K562 (cell line): ENCODE measurements around the gene NFKBIA. TPM values are rescaled to one million over a fixed set of nuclear protein-coding genes. Genes with fewer than 3 reads are reported as not detected.

Experiments
- ATAC-seq: fragments of 200-7000 bp; cut with Tn5 transposase; 3 replicates; pipeline ENCODE4 v1.9.1; 2020; ENCODE audit warnings: moderate library complexity
- BruUV-seq: library from RNA; stranded (reverse); fragments of 400-500 nt; replicated peaks from 2 replicates; lab custom pipeline; 2021; lab: Mats Ljungman, UMichigan
- CTCF ChIA-PET: fragments of 300-600 bp; formaldehyde crosslinking; extraction: SDS; loops from one replicate; lab custom pipeline; 2021; ENCODE audit warnings: low intra/inter-chr PET ratio; lab: Yijun Ruan, JAX
- POLR2A ChIA-PET: fragments of 300-600, 350-650 bp; sonication (Branson Sonifier 250); formaldehyde crosslinking; extraction: SDS; loops from one replicate; lab custom pipeline; 2021; ENCODE audit warnings: antibody characterized with exemption, inconsistent platforms; lab: Yijun Ruan, JAX
- DNase-seq, 4 experiments: peaks; one replicate each; pipeline versions ENCODE4 v3.0.0 to v3.0.0-alpha.2; 2011 to 2018; ENCODE audit warnings: low spot score in 3 of 4, mixed read lengths in 3 of 4; ENCODE audit errors: extremely low read depth in 1 of 4
- FAIRE-seq: peaks from 2 replicates; lab custom pipeline; 2011; peaks lifted over from hg19 to GRCh38; lab: Jason Lieb, UNC
- H2AFZ ChIP-seq: 2 replicates; pipeline ENCODE4 v1.6.0; 2011; ENCODE audit warnings: low read depth, low read length, control low read depth, inconsistent platforms
- H3K27ac ChIP-seq: fragments of 200-600 bp; 3 replicates; pipeline ENCODE4 v1.8.0; 2011; ENCODE audit warnings: low read depth, mild to moderate bottlenecking, control low read depth, inconsistent platforms, low read length, moderate library complexity, mixed read lengths; ENCODE audit errors: extremely low read depth
- H3K27me3 ChIP-seq, 2 experiments: fragments of 300-600 bp in 1 of 2; 2 replicates in 1 of 2; 3 replicates in 1 of 2; pipeline versions ENCODE4 v1.6.0 to v1.8.0; 2011; ENCODE audit warnings: inconsistent platforms in 2 of 2, low read length in 2 of 2, mild to moderate bottlenecking in 1 of 2, mixed read lengths in 1 of 2, moderate library complexity in 1 of 2; ENCODE audit not compliant: control insufficient read depth in 2 of 2, insufficient read depth in 2 of 2
- H3K36me3 ChIP-seq: fragments of 300-600 bp; 3 replicates; pipeline ENCODE4 v1.8.0; 2011; ENCODE audit warnings: mild to moderate bottlenecking, low read length, inconsistent platforms; ENCODE audit not compliant: control insufficient read depth, insufficient read depth
- H3K4me1 ChIP-seq, 2 experiments: fragments of 200-600 bp in 1 of 2; replicated peaks in 1 of 2; 2 replicates in 1 of 2; 3 replicates in 1 of 2; pipeline versions ENCODE4 v1.5.1 to v1.8.0; 2011; ENCODE audit warnings: inconsistent platforms in 2 of 2, low read length in 2 of 2, mild to moderate bottlenecking in 1 of 2, mixed read lengths in 1 of 2, moderate library complexity in 1 of 2; ENCODE audit not compliant: control insufficient read depth in 2 of 2, insufficient read depth in 2 of 2
- H3K4me2 ChIP-seq: 2 replicates; pipeline ENCODE4 v1.6.1; 2011; ENCODE audit warnings: low read length, control low read depth, inconsistent platforms, mixed read lengths; ENCODE audit not compliant: insufficient read depth
- H3K4me3 ChIP-seq: fragments of 200-600 bp; sonication (generic), shearing (Covaris generic); 2 replicates; pipeline ENCODE4 v1.5.1; 2016; ENCODE audit warnings: control low read depth, inconsistent platforms
- H3K79me2 ChIP-seq: fragments of 200-600 bp; 3 replicates; pipeline ENCODE4 v1.8.0; 2011; ENCODE audit warnings: low read length, inconsistent platforms; ENCODE audit not compliant: control insufficient read depth, insufficient read depth
- H3K9ac ChIP-seq, 2 experiments: 2 replicates each; pipeline versions ENCODE4 v1.6.0 to v1.6.1; 2011; ENCODE audit warnings: low read depth in 2 of 2, low read length in 2 of 2, control low read depth in 1 of 2, inconsistent platforms in 1 of 2, mild to moderate bottlenecking in 1 of 2, mixed read lengths in 1 of 2; ENCODE audit not compliant: insufficient read depth in 1 of 2
- H3K9me1 ChIP-seq: one replicate; pipeline ENCODE4 v1.6.0; 2011; ENCODE audit warnings: inconsistent platforms, mild to moderate bottlenecking, low read length, moderate library complexity; ENCODE audit not compliant: control insufficient read depth, insufficient read depth
- H3K9me3 ChIP-seq: replicated peaks from 2 replicates; pipeline ENCODE4 v1.5.1; 2011; ENCODE audit warnings: low read depth, low read length, inconsistent platforms; ENCODE audit not compliant: control insufficient read depth, insufficient read depth
- H4K20me1 ChIP-seq: replicated peaks from 2 replicates; pipeline ENCODE4 v1.6.1; 2011; ENCODE audit warnings: low read length, inconsistent platforms, mixed read lengths; ENCODE audit not compliant: control insufficient read depth, insufficient read depth
- BRCA1 ChIP-seq, 2 experiments: fragments of 450-650 bp in 1 of 2; sonication (generic) in 1 of 2; formaldehyde crosslinking in 1 of 2; IDR thresholded peaks; 2 replicates each; pipeline versions ENCODE4 v1.5.0 to v1.6.1; 2017 to 2020; ENCODE audit warnings: mild to moderate bottlenecking in 1 of 2, missing genetic modification reagents in 1 of 2
- CBX8 ChIP-seq: fragments of 200-600 bp; sonication (generic); IDR thresholded peaks from 2 replicates; pipeline ENCODE4 v1.6.1; 2012; ENCODE audit warnings: borderline replicate concordance, mixed run types, low read depth, mild to moderate bottlenecking, moderate library complexity, mixed read lengths, low read length, control low read depth, inconsistent platforms; ENCODE audit not compliant: poor library complexity, severe bottlenecking; ENCODE audit errors: extremely low read depth
- FOXJ2 ChIP-seq: fragments of 200-800 bp; sonication (Bioruptor generic); IDR thresholded peaks from 2 replicates; pipeline ENCODE4 v1.6.1; 2016; ENCODE audit warnings: missing genetic modification characterization, missing compliant biosample characterization
- GTF3C2 ChIP-seq: IDR thresholded peaks from 3 replicates; pipeline ENCODE4 v1.6.1; 2011; ENCODE audit warnings: borderline replicate concordance, mild to moderate bottlenecking, moderate library complexity; ENCODE audit not compliant: insufficient read length; ENCODE audit errors: extremely low read depth
- LARP7 ChIP-seq: fragments of 450-650 bp; IDR thresholded peaks from 2 replicates; pipeline ENCODE4 v1.6.1; 2016
- MED1 ChIP-seq: sonication (generic); formaldehyde crosslinking; IDR thresholded peaks from 2 replicates; pipeline ENCODE4 v1.8.1; 2023; ENCODE audit warnings: missing genetic modification reagents, borderline replicate concordance
- POLR2B ChIP-seq: fragments of 450-650 bp; IDR thresholded peaks from 2 replicates; pipeline ENCODE4 v1.6.1; 2018; ENCODE audit warnings: low read depth; ENCODE audit not compliant: partially characterized antibody
- PRPF4 ChIP-seq: fragments of 200-400 bp; formaldehyde crosslinking; IDR thresholded peaks from one replicate; pipeline ENCODE4 v1.6.1; 2017; ENCODE audit warnings: low read length, low read depth, mild to moderate bottlenecking; ENCODE audit not compliant: insufficient read depth, poor library complexity, severe bottlenecking
- SAFB2 ChIP-seq: fragments of 200-400 bp; formaldehyde crosslinking; IDR thresholded peaks from 2 replicates; pipeline ENCODE4 v1.6.1; 2018; ENCODE audit warnings: borderline replicate concordance, low read length, low read depth, moderate library complexity; ENCODE audit not compliant: severe bottlenecking
- SRSF9 ChIP-seq: fragments of 200-400 bp; formaldehyde crosslinking; IDR thresholded peaks from 2 replicates; pipeline ENCODE4 v1.6.1; 2017; ENCODE audit warnings: low read depth, low read length, borderline replicate concordance
- TAL1 ChIP-seq: fragments of 450-650 bp; IDR thresholded peaks from 2 replicates; pipeline ENCODE4 v1.6.1; 2016; ENCODE audit warnings: mild to moderate bottlenecking
- ZNF197 ChIP-seq: fragments of 200-800 bp; sonication (Bioruptor generic); IDR thresholded peaks from 2 replicates; pipeline ENCODE4 v1.6.1; 2016; ENCODE audit warnings: low read depth, missing genetic modification characterization, missing compliant biosample characterization
- ZNF23 ChIP-seq: fragments of 250-450 bp; sonication (Bioruptor Pico); IDR thresholded peaks from 2 replicates; pipeline ENCODE4 v1.4.0; 2020; ENCODE audit warnings: mild to moderate bottlenecking
- ZNF75A ChIP-seq: fragments of 450-650 bp; formaldehyde crosslinking; IDR thresholded peaks from 2 replicates; pipeline ENCODE4 v1.4.0; 2020; ENCODE audit warnings: mild to moderate bottlenecking
- WGBS: fragments of 100-300 bp; shearing (Covaris generic); methylation state at CpG from one replicate; pipeline ENCODE4 v1.1.6; 2016; ENCODE audit warnings: low coverage, mixed read lengths; ENCODE audit not compliant: insufficient coverage; ENCODE audit errors: missing lambda C conversion rate; 5-methylcytosine and 5-hydroxymethylcytosine counted together
- in situ Hi-C: fragments of 300-500 bp; cut with MboI; formaldehyde crosslinking; loops from 4 replicates; pipeline ENCODE4 v1.15.0; 2018; ENCODE audit warnings: inconsistent platforms, mixed read lengths
- intact Hi-C: fragments of 100-400 bp; cut with micrococcal nuclease; formaldehyde crosslinking; loops from 2 replicates; pipeline ENCODE4 v1.14.2; 2022
- polyA plus RNA-seq, 8 experiments: library from polyadenylated mRNA; depleted of rRNA in 4 of 8; stranded (reverse) in 5 of 8; unstranded in 3 of 8; fragments of >200 nt; fragmentation: Nextera tagmentation in 2 of 8; fragmentation: Illumina TruSeq in 1 of 8; extraction: Ambion mirVana in 2 of 8; extraction: Trizol in 1 of 8; gene quantifications; 2 replicates each; pipeline versions ENCODE4 v1.2.1 to v1.2.3, GENCODE V29; 2011 to 2014; ENCODE audit warnings: inconsistent platforms in 1 of 8, missing spikeins in 1 of 8
- total RNA-seq, 7 experiments: library from RNA; depleted of rRNA in 6 of 7; stranded (reverse); fragments of >200 nt in 6 of 7; fragmentation: Illumina TruSeq in 2 of 7; extraction: Trizol in 2 of 7; gene quantifications; 2 replicates each; pipeline versions ENCODE4 v1.2.1 to v1.2.3, GENCODE V29; 2011 to 2021; ENCODE audit warnings: low replicate concordance in 1 of 7

Gene NFKBIA
- total and polyA plus RNA-seq, 9 of the 15 experiments (the other 6 are each of a cell fraction or from before 2014, with no cell fraction given), result 6.9 to 31.8 (median 18.2) TPM

GRCh38 chr14:35408026-35408425 is 3.5 kb upstream of the NFKBIA start:
- Histone ChIP-seq H3K27ac (no peak overlapping the region), H3K4me2 (no peak overlapping the region), H3K9me1 (no peaks in the 10 kb centered on the region), H2AFZ (no peak overlapping the region)
- 92% methylated on average over 8 of the region's 8 CpGs for WGBS
- TF ChIP-seq PRPF4 (no peak), CBX8 (no peak), MED1 (no peak), BRCA1 (IDR thresholded peaks at IDR 0.05) (no peak), BRCA1 (CRISPR knock-in tag; IDR thresholded peaks at IDR 0.05) (no peak), POLR2B (no peak), LARP7 (no peak), TAL1 (no peak), ZNF23 (no peak), SRSF9 (no peak), ZNF197 (CRISPR knock-in tag) (no peak), SAFB2 (no peak), FOXJ2 (no peak), ZNF75A (CRISPR knock-in tag) (no peak), GTF3C2 (no peak)
- TF ChIP-seq, all 486 proteins: peak for 0
- no peak for DNase-seq
- H3K36me3 ChIP-seq, result peaks cover 6% of the 10 kb centered on the region; the same call in 2 of the 3 replicates
- BruUV-seq, result no TSS peak
- CTCF ChIA-PET, result no interaction called here
- H3K79me2 ChIP-seq, result peaks cover 19% of the 10 kb centered on the region
- no peaks in the 10 kb centered on the region for H3K9me3 ChIP-seq
- H3K9ac ChIP-seq, result no peak overlapping the region
- H4K20me1 ChIP-seq, result no peaks in the 10 kb centered on the region
- in situ Hi-C loops (loop anchor here (5.0 to 25.0 kb wide), 5 partner anchors 166 to 1071 kb away; no protein-coding TSS in a partner anchor), intact Hi-C loops (loop anchor here (10.0 kb wide), 1 partner anchor 363 kb away; the partner anchor contains the start of gene FAM177A1)
- H3K4me1 ChIP-seq, result peaks cover 8 to 14% of the 10 kb centered on the region in 2 experiments
- no peaks in the 10 kb centered on the region for H3K27me3 ChIP-seq
- no peak for FAIRE-seq
- H3K4me3 ChIP-seq, result no peak overlapping the region
- POLR2A ChIA-PET, result interaction anchor here (0.6 kb wide), 1 partner anchor 649 kb away, joined by 4 read pairs; no protein-coding TSS in a partner anchor
- no peak for ATAC-seq
